GM23338 (cell line): Measurements from ENCODE around the gene ATP6V0A4. TPM values are rescaled to one million over a fixed set of nuclear protein-coding genes. Genes with fewer than 3 reads are reported as not detected.

Experiments
- ATAC-seq: fragments of 200-7000 bp; cut with Tn5 transposase; 3 replicates; pipeline ENCODE4 v1.9.1; 2020
- DNase-seq: peaks from one replicate; pipeline ENCODE4 v3.0.0-alpha.2; 2015; ENCODE audit warnings: low spot score
- H2AFZ ChIP-seq: fragments of 200-600 bp; sonication (generic); 2 replicates; pipeline ENCODE4 v1.8.0; 2016; ENCODE audit warnings: antibody characterized with exemption, mild to moderate bottlenecking, moderate library complexity
- H3F3A ChIP-seq: fragments of 200-600 bp; sonication (generic); replicated peaks from 2 replicates; pipeline ENCODE4 v1.8.0; 2017; ENCODE audit warnings: antibody characterized with exemption, mixed run types, low read depth
- H3K27ac ChIP-seq: fragments of 200-600 bp; sonication (generic); 2 replicates; pipeline ENCODE4 v1.6.1; 2016; ENCODE audit warnings: low read depth
- H3K27me3 ChIP-seq: fragments of 200-600 bp; sonication (generic); 2 replicates; pipeline ENCODE4 v1.8.0; 2016; ENCODE audit warnings: mild to moderate bottlenecking, mixed run types, moderate library complexity; ENCODE audit not compliant: insufficient read depth
- H3K36me3 ChIP-seq: fragments of 200-600 bp; sonication (generic); 2 replicates; pipeline ENCODE4 v1.8.0; 2016; ENCODE audit warnings: mild to moderate bottlenecking; ENCODE audit not compliant: insufficient read depth
- H3K4me1 ChIP-seq: fragments of 200-600 bp; sonication (generic); 2 replicates; pipeline ENCODE4 v1.8.0; 2016; ENCODE audit warnings: mild to moderate bottlenecking, moderate library complexity; ENCODE audit not compliant: insufficient read depth
- H3K4me2 ChIP-seq: fragments of 200-600 bp; sonication (generic); 2 replicates; pipeline ENCODE4 v1.7.1; 2017; ENCODE audit warnings: mixed run types
- H3K4me3 ChIP-seq: fragments of 200-600 bp; sonication (generic); 2 replicates; pipeline ENCODE4 v1.6.1; 2016; ENCODE audit warnings: mixed run types
- H3K79me2 ChIP-seq: fragments of 200-600 bp; sonication (generic); replicated peaks from 2 replicates; pipeline ENCODE4 v1.8.0; 2017; ENCODE audit warnings: mild to moderate bottlenecking; ENCODE audit not compliant: insufficient read depth
- H3K9me2 ChIP-seq: fragments of 200-600 bp; sonication (generic); 2 replicates; pipeline ENCODE4 v1.8.0; 2017; ENCODE audit not compliant: insufficient read depth
- H4K20me1 ChIP-seq: fragments of 200-600 bp; sonication (generic); replicated peaks from 2 replicates; pipeline ENCODE4 v1.8.0; 2017; ENCODE audit warnings: mild to moderate bottlenecking; ENCODE audit not compliant: insufficient read depth
- H3K27ac Mint-ChIP-seq: 2 replicates; pipeline ENCODE4 v1.8.0; 2020; ENCODE audit warnings: inconsistent platforms, mild to moderate bottlenecking, moderate library complexity, mixed read lengths
- H3K27me3 Mint-ChIP-seq: 3 replicates; pipeline ENCODE4 v1.8.0; 2022; ENCODE audit warnings: low read depth, mild to moderate bottlenecking, moderate library complexity, mixed read lengths, inconsistent platforms; ENCODE audit not compliant: insufficient read depth, poor library complexity
- H3K36me3 Mint-ChIP-seq: 3 replicates; pipeline ENCODE4 v1.8.0; 2021; ENCODE audit warnings: low read depth, mild to moderate bottlenecking, inconsistent platforms, moderate library complexity, mixed read lengths
- H3K4me1 Mint-ChIP-seq: 3 replicates; pipeline ENCODE4 v1.8.0; 2020; ENCODE audit warnings: mild to moderate bottlenecking, inconsistent platforms, mixed read lengths
- H3K4me3 Mint-ChIP-seq: 3 replicates; pipeline ENCODE4 v1.8.0; 2021; ENCODE audit warnings: moderate library complexity, mild to moderate bottlenecking, inconsistent platforms, mixed read lengths
- H3K9me3 Mint-ChIP-seq: 3 replicates; pipeline ENCODE4 v1.8.0; 2020; ENCODE audit warnings: moderate library complexity, mild to moderate bottlenecking, inconsistent platforms, mixed read lengths
- CTCF ChIP-seq, 2 experiments: fragments of 200-600 bp in 1 of 2; sonication (generic) in 1 of 2; conservative IDR thresholded peaks; 2 replicates each; pipeline versions ENCODE4 v1.5.1 to v1.6.1; 2016 to 2017; ENCODE audit warnings: antibody characterized with exemption in 2 of 2, low read depth in 2 of 2, mild to moderate bottlenecking in 2 of 2, moderate library complexity in 1 of 2
- EZH2phosphoT487 ChIP-seq: fragments of 200-600 bp; sonication (generic); IDR thresholded peaks from one replicate; pipeline ENCODE4 v1.8.1; 2018; ENCODE audit warnings: antibody characterized with exemption; ENCODE audit not compliant: unreplicated experiment
- ZNF331 ChIP-seq: fragments of 250-450 bp; sonication (Bioruptor Pico); IDR thresholded peaks from 2 replicates; pipeline ENCODE4 v1.5.0; 2020; ENCODE audit warnings: low read depth, mild to moderate bottlenecking, moderate library complexity
- polyA plus RNA-seq: library from polyadenylated mRNA; unstranded; fragments of >200 nt; fragmentation: Nextera tagmentation; extraction: Ambion mirVana; gene quantifications from 2 replicates; pipeline ENCODE4 v1.2.1, GENCODE V29; 2016
- total RNA-seq: library from RNA; depleted of rRNA; stranded (reverse); fragments of >200 nt; shearing (Covaris generic); gene quantifications from 2 replicates; pipeline ENCODE4 v1.2.3, GENCODE V29; 2014
- TF ChIP-seq, protein P1 (sequence below): IDR thresholded peaks from 2 replicates; pipeline ENCODE4 v1.6.1; 2016; ENCODE audit warnings: antibody characterized with exemption
- TF ChIP-seq, protein P2 (sequence below): IDR thresholded peaks from one replicate; pipeline ENCODE4 v1.6.1; 2018; ENCODE audit warnings: antibody characterized with exemption; ENCODE audit not compliant: unreplicated experiment
- TF ChIP-seq, protein P3 (sequence below): fragments of 250-450 bp; sonication (Bioruptor Pico); IDR thresholded peaks from 2 replicates; pipeline ENCODE4 v1.5.0; 2020; ENCODE audit warnings: mild to moderate bottlenecking, moderate library complexity

Gene ATP6V0A4
- total and polyA plus RNA-seq, 2 experiments from 2014 or later: 0.10 to 1.3 TPM

- TF ChIP-seq EZH2phosphoT487 (no peak), CTCF (conservative IDR thresholded peaks at IDR 0.05; ENCODE audit: low read depth in 2 of 2) (no peak)
These were observed 97.0 kb downstream of the ATP6V0A4 start, which contains the start of gene SVOPL (continued) for GRCh38 chr7:138700857-138701536.

DNA sequence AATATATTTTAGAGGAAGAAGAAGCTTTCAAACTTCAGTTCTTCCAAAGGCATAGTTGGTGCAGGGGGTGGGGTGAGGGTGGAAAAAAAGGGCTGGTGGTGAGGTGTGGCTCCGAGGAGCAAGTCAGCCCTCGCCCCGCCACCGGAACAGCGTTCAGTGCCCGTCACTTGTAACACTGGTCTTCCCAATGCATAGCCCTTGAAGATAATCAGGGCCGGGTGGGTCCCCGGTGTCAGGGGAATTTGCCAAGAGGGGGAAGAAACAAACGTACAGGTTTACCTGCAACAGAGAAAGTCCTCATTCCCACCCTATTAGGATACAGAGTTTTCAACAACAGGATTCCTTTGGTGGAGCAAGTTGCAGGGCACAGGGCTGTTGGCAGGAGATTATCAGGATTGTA is 98.3 kb downstream of the ATP6V0A4 start:
- TF ChIP-seq, protein P1, sequence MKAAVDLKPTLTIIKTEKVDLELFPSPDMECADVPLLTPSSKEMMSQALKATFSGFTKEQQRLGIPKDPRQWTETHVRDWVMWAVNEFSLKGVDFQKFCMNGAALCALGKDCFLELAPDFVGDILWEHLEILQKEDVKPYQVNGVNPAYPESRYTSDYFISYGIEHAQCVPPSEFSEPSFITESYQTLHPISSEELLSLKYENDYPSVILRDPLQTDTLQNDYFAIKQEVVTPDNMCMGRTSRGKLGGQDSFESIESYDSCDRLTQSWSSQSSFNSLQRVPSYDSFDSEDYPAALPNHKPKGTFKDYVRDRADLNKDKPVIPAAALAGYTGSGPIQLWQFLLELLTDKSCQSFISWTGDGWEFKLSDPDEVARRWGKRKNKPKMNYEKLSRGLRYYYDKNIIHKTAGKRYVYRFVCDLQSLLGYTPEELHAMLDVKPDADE: no peak
- TF ChIP-seq, protein P2, sequence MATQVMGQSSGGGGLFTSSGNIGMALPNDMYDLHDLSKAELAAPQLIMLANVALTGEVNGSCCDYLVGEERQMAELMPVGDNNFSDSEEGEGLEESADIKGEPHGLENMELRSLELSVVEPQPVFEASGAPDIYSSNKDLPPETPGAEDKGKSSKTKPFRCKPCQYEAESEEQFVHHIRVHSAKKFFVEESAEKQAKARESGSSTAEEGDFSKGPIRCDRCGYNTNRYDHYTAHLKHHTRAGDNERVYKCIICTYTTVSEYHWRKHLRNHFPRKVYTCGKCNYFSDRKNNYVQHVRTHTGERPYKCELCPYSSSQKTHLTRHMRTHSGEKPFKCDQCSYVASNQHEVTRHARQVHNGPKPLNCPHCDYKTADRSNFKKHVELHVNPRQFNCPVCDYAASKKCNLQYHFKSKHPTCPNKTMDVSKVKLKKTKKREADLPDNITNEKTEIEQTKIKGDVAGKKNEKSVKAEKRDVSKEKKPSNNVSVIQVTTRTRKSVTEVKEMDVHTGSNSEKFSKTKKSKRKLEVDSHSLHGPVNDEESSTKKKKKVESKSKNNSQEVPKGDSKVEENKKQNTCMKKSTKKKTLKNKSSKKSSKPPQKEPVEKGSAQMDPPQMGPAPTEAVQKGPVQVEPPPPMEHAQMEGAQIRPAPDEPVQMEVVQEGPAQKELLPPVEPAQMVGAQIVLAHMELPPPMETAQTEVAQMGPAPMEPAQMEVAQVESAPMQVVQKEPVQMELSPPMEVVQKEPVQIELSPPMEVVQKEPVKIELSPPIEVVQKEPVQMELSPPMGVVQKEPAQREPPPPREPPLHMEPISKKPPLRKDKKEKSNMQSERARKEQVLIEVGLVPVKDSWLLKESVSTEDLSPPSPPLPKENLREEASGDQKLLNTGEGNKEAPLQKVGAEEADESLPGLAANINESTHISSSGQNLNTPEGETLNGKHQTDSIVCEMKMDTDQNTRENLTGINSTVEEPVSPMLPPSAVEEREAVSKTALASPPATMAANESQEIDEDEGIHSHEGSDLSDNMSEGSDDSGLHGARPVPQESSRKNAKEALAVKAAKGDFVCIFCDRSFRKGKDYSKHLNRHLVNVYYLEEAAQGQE: no peak
- TF ChIP-seq ZNF331: no peak
- H3K4me3 Mint-ChIP-seq: no peak overlapping the region
- no peaks in the 10 kb centered on the region for H3K27me3 ChIP-seq
- no peaks in the 10 kb centered on the region for H3K36me3 Mint-ChIP-seq
- no peak overlapping the region for H3K4me2 ChIP-seq
- H3K4me1 ChIP-seq: no peaks in the 10 kb centered on the region
- no peak overlapping the region for H3K27ac Mint-ChIP-seq
- ATAC-seq: no peak
- 0 out of 2 replicates have a peak, but pooled peaks cover 2% of the 10 kb centered on the region for H3K9me2 ChIP-seq
- H3F3A ChIP-seq: no peaks in the 10 kb centered on the region
- no peak for DNase-seq
- peak overlapping the region; percentile 69; the same call in 1 of the 2 replicates for H2AFZ ChIP-seq
- H3K27ac ChIP-seq: no peak overlapping the region
- no peaks in the 10 kb centered on the region for H3K4me1 Mint-ChIP-seq
- H3K27me3 Mint-ChIP-seq: peaks cover 2% of the 10 kb centered on the region
- no peaks in the 10 kb centered on the region for H4K20me1 ChIP-seq
- no peaks in the 10 kb centered on the region for H3K36me3 ChIP-seq
- H3K4me3 ChIP-seq: no peak overlapping the region
- no peaks in the 10 kb centered on the region; the same call in 1 of the 3 replicates for H3K9me3 Mint-ChIP-seq
- H3K79me2 ChIP-seq: no peaks in the 10 kb centered on the region

GRCh38 chr7:138698281-138698680 is 99.7 kb downstream of the ATP6V0A4 start:
- Mint-ChIP-seq H3K27ac (no peak overlapping the region), H3K36me3 (no peaks in the 10 kb centered on the region), H3K4me3 (no peak overlapping the region), H3K9me3 (no peaks in the 10 kb centered on the region; the same call in 1 of the 3 replicates), H3K27me3 (peaks cover 2% of the 10 kb centered on the region), H3K4me1 (no peaks in the 10 kb centered on the region)
- H3K36me3 ChIP-seq: no peaks in the 10 kb centered on the region
- H3K4me1 ChIP-seq: no peaks in the 10 kb centered on the region
- DNase-seq (no peak), ATAC-seq (no peak)
- H3K27me3 ChIP-seq: no peaks in the 10 kb centered on the region
- H3K27ac ChIP-seq: no peak overlapping the region
- no peaks in the 10 kb centered on the region for H4K20me1 ChIP-seq
- no peaks in the 10 kb centered on the region for H3F3A ChIP-seq
- H3K4me2 ChIP-seq: no peak overlapping the region
- no peaks in the 10 kb centered on the region for H3K79me2 ChIP-seq
- no peak overlapping the region for H3K4me3 ChIP-seq
- 0 out of 2 replicates have a peak overlapping the region, but pooled peaks have one; percentile 18 for H2AFZ ChIP-seq
- H3K9me2 ChIP-seq: 0 out of 2 replicates have a peak, but pooled peaks cover 2% of the 10 kb centered on the region
- TF ChIP-seq, protein P3, sequence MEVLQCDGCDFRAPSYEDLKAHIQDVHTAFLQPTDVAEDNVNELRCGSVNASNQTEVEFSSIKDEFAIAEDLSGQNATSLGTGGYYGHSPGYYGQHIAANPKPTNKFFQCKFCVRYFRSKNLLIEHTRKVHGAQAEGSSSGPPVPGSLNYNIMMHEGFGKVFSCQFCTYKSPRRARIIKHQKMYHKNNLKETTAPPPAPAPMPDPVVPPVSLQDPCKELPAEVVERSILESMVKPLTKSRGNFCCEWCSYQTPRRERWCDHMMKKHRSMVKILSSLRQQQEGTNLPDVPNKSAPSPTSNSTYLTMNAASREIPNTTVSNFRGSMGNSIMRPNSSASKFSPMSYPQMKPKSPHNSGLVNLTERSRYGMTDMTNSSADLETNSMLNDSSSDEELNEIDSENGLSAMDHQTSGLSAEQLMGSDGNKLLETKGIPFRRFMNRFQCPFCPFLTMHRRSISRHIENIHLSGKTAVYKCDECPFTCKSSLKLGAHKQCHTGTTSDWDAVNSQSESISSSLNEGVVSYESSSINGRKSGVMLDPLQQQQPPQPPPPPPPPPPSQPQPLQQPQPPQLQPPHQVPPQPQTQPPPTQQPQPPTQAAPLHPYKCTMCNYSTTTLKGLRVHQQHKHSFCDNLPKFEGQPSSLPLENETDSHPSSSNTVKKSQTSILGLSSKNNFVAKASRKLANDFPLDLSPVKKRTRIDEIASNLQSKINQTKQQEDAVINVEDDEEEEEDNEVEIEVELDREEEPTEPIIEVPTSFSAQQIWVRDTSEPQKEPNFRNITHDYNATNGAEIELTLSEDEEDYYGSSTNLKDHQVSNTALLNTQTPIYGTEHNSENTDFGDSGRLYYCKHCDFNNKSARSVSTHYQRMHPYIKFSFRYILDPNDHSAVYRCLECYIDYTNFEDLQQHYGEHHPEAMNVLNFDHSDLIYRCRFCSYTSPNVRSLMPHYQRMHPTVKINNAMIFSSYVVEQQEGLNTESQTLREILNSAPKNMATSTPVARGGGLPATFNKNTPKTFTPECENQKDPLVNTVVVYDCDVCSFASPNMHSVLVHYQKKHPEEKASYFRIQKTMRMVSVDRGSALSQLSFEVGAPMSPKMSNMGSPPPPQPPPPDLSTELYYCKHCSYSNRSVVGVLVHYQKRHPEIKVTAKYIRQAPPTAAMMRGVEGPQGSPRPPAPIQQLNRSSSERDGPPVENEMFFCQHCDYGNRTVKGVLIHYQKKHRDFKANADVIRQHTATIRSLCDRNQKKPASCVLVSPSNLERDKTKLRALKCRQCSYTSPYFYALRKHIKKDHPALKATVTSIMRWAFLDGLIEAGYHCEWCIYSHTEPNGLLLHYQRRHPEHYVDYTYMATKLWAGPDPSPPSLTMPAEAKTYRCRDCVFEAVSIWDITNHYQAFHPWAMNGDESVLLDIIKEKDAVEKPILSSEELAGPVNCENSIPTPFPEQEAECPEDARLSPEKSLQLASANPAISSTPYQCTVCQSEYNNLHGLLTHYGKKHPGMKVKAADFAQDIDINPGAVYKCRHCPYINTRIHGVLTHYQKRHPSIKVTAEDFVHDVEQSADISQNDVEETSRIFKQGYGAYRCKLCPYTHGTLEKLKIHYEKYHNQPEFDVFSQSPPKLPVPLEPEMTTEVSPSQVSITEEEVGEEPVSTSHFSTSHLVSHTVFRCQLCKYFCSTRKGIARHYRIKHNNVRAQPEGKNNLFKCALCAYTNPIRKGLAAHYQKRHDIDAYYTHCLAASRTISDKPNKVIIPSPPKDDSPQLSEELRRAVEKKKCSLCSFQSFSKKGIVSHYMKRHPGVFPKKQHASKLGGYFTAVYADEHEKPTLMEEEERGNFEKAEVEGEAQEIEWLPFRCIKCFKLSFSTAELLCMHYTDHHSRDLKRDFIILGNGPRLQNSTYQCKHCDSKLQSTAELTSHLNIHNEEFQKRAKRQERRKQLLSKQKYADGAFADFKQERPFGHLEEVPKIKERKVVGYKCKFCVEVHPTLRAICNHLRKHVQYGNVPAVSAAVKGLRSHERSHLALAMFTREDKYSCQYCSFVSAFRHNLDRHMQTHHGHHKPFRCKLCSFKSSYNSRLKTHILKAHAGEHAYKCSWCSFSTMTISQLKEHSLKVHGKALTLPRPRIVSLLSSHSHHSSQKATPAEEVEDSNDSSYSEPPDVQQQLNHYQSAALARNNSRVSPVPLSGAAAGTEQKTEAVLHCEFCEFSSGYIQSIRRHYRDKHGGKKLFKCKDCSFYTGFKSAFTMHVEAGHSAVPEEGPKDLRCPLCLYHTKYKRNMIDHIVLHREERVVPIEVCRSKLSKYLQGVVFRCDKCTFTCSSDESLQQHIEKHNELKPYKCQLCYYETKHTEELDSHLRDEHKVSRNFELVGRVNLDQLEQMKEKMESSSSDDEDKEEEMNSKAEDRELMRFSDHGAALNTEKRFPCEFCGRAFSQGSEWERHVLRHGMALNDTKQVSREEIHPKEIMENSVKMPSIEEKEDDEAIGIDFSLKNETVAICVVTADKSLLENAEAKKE (CRISPR knock-in tag): no peak
